GM23338 (cell line): ENCODE data around the gene OXGR1. TPM values are rescaled to one million over a fixed set of nuclear protein-coding genes. Genes with fewer than 3 reads are reported as not detected.

Source experiments
- ATAC-seq: fragments of 200-7000 bp; cut with Tn5 transposase; 3 replicates; pipeline ENCODE4 v1.9.1; 2020
- DNase-seq: peaks from one replicate; pipeline ENCODE4 v3.0.0-alpha.2; 2015; ENCODE audit warnings: low spot score
- H2AFZ ChIP-seq: fragments of 200-600 bp; sonication (generic); 2 replicates; pipeline ENCODE4 v1.8.0; 2016; ENCODE audit warnings: antibody characterized with exemption, mild to moderate bottlenecking, moderate library complexity
- H3F3A ChIP-seq: fragments of 200-600 bp; sonication (generic); replicated peaks from 2 replicates; pipeline ENCODE4 v1.8.0; 2017; ENCODE audit warnings: antibody characterized with exemption, mixed run types, low read depth
- H3K27ac ChIP-seq: fragments of 200-600 bp; sonication (generic); 2 replicates; pipeline ENCODE4 v1.6.1; 2016; ENCODE audit warnings: low read depth
- H3K27me3 ChIP-seq: fragments of 200-600 bp; sonication (generic); 2 replicates; pipeline ENCODE4 v1.8.0; 2016; ENCODE audit warnings: mild to moderate bottlenecking, mixed run types, moderate library complexity; ENCODE audit not compliant: insufficient read depth
- H3K36me3 ChIP-seq: fragments of 200-600 bp; sonication (generic); 2 replicates; pipeline ENCODE4 v1.8.0; 2016; ENCODE audit warnings: mild to moderate bottlenecking; ENCODE audit not compliant: insufficient read depth
- H3K4me1 ChIP-seq: fragments of 200-600 bp; sonication (generic); 2 replicates; pipeline ENCODE4 v1.8.0; 2016; ENCODE audit warnings: mild to moderate bottlenecking, moderate library complexity; ENCODE audit not compliant: insufficient read depth
- H3K4me2 ChIP-seq: fragments of 200-600 bp; sonication (generic); 2 replicates; pipeline ENCODE4 v1.7.1; 2017; ENCODE audit warnings: mixed run types
- H3K4me3 ChIP-seq: fragments of 200-600 bp; sonication (generic); 2 replicates; pipeline ENCODE4 v1.6.1; 2016; ENCODE audit warnings: mixed run types
- H3K79me2 ChIP-seq: fragments of 200-600 bp; sonication (generic); replicated peaks from 2 replicates; pipeline ENCODE4 v1.8.0; 2017; ENCODE audit warnings: mild to moderate bottlenecking; ENCODE audit not compliant: insufficient read depth
- H3K9me2 ChIP-seq: fragments of 200-600 bp; sonication (generic); 2 replicates; pipeline ENCODE4 v1.8.0; 2017; ENCODE audit not compliant: insufficient read depth
- H4K20me1 ChIP-seq: fragments of 200-600 bp; sonication (generic); replicated peaks from 2 replicates; pipeline ENCODE4 v1.8.0; 2017; ENCODE audit warnings: mild to moderate bottlenecking; ENCODE audit not compliant: insufficient read depth
- H3K27ac Mint-ChIP-seq: 2 replicates; pipeline ENCODE4 v1.8.0; 2020; ENCODE audit warnings: inconsistent platforms, mild to moderate bottlenecking, moderate library complexity, mixed read lengths
- H3K27me3 Mint-ChIP-seq: 3 replicates; pipeline ENCODE4 v1.8.0; 2022; ENCODE audit warnings: low read depth, mild to moderate bottlenecking, moderate library complexity, mixed read lengths, inconsistent platforms; ENCODE audit not compliant: insufficient read depth, poor library complexity
- H3K36me3 Mint-ChIP-seq: 3 replicates; pipeline ENCODE4 v1.8.0; 2021; ENCODE audit warnings: low read depth, mild to moderate bottlenecking, inconsistent platforms, moderate library complexity, mixed read lengths
- H3K4me1 Mint-ChIP-seq: 3 replicates; pipeline ENCODE4 v1.8.0; 2020; ENCODE audit warnings: mild to moderate bottlenecking, inconsistent platforms, mixed read lengths
- H3K4me3 Mint-ChIP-seq: 3 replicates; pipeline ENCODE4 v1.8.0; 2021; ENCODE audit warnings: moderate library complexity, mild to moderate bottlenecking, inconsistent platforms, mixed read lengths
- H3K9me3 Mint-ChIP-seq: 3 replicates; pipeline ENCODE4 v1.8.0; 2020; ENCODE audit warnings: moderate library complexity, mild to moderate bottlenecking, inconsistent platforms, mixed read lengths
- CREB1 ChIP-seq: fragments of 250-450 bp; sonication (Bioruptor Pico); IDR thresholded peaks from 2 replicates; pipeline ENCODE4 v1.5.0; 2020; ENCODE audit warnings: low read depth, mild to moderate bottlenecking, moderate library complexity
- EZH2phosphoT487 ChIP-seq: fragments of 200-600 bp; sonication (generic); IDR thresholded peaks from one replicate; pipeline ENCODE4 v1.8.1; 2018; ENCODE audit warnings: antibody characterized with exemption; ENCODE audit not compliant: unreplicated experiment
- JUNB ChIP-seq: IDR thresholded peaks from one replicate; pipeline ENCODE4 v1.6.1; 2016; ENCODE audit warnings: antibody characterized with exemption; ENCODE audit not compliant: unreplicated experiment
- NANOG ChIP-seq: IDR thresholded peaks from 2 replicates; pipeline ENCODE4 v1.6.1; 2016; ENCODE audit warnings: antibody characterized with exemption, borderline replicate concordance
- POLR2AphosphoS5 ChIP-seq: IDR thresholded peaks from 2 replicates; pipeline ENCODE4 v1.6.1; 2016; ENCODE audit warnings: antibody characterized with exemption, low read depth
- STAT1 ChIP-seq: IDR thresholded peaks from one replicate; pipeline ENCODE4 v1.6.1; 2016; ENCODE audit warnings: antibody characterized with exemption; ENCODE audit not compliant: unreplicated experiment
- ZNF114 ChIP-seq: fragments of 250-450 bp; sonication (Bioruptor Pico); IDR thresholded peaks from 2 replicates; pipeline ENCODE4 v1.5.0; 2020; ENCODE audit warnings: mild to moderate bottlenecking, moderate library complexity
- ZNF331 ChIP-seq: fragments of 250-450 bp; sonication (Bioruptor Pico); IDR thresholded peaks from 2 replicates; pipeline ENCODE4 v1.5.0; 2020; ENCODE audit warnings: low read depth, mild to moderate bottlenecking, moderate library complexity
- polyA plus RNA-seq: library from polyadenylated mRNA; unstranded; fragments of >200 nt; fragmentation: Nextera tagmentation; extraction: Ambion mirVana; gene quantifications from 2 replicates; pipeline ENCODE4 v1.2.1, GENCODE V29; 2016
- total RNA-seq: library from RNA; depleted of rRNA; stranded (reverse); fragments of >200 nt; shearing (Covaris generic); gene quantifications from 2 replicates; pipeline ENCODE4 v1.2.3, GENCODE V29; 2014
- TF ChIP-seq, protein P1 (sequence below): fragments of 250-450 bp; sonication (Bioruptor Pico); IDR thresholded peaks from 2 replicates; pipeline ENCODE4 v1.5.0; 2020; ENCODE audit warnings: mild to moderate bottlenecking, moderate library complexity
- TF ChIP-seq, protein P2 (sequence below): IDR thresholded peaks from one replicate; pipeline ENCODE4 v1.6.1; 2018; ENCODE audit warnings: antibody characterized with exemption; ENCODE audit not compliant: unreplicated experiment
- TF ChIP-seq, protein P3 (sequence below): IDR thresholded peaks from 2 replicates; pipeline ENCODE4 v1.6.1; 2016; ENCODE audit warnings: antibody characterized with exemption

The OXGR1 gene
- total and polyA plus RNA-seq, 2 experiments from 2014 or later = 0.29 to 0.80 TPM

DNA sequence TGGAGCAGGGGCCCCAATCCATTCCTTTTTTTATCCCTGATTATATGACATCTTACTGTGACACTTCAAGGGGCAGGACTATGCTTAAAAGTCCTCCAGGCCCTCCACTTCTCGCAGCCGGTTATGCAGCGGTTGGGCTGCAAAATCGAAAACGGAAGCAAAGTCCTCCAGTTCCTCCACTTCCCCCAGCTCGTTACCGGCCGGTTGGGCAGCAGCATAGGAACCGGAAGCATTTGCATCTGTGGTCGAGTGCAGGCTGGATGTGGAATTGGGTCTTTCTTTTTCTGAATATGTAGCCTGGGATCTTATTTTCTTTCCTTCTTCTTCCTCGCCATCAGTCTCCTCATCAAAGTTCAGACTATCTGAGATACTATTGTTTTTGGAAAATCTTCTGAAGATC lies 46.1 kb downstream of the OXGR1 start:
- H3K4me1 Mint-ChIP-seq = peaks cover 4% of the 10 kb centered on the region; the same call in 1 of the 3 replicates
- Histone ChIP-seq H3K27ac (no peak overlapping the region), H3K4me2 (no peak overlapping the region), H4K20me1 (no peaks in the 10 kb centered on the region), H3K9me2 (peaks cover 6% of the 10 kb centered on the region; the same call in 1 of the 2 replicates), H2AFZ (no peak overlapping the region), H3K4me1 (no peaks in the 10 kb centered on the region), H3K27me3 (no peaks in the 10 kb centered on the region), H3K4me3 (no peak overlapping the region), H3K79me2 (no peaks in the 10 kb centered on the region), H3F3A (no peaks in the 10 kb centered on the region), H3K36me3 (no peaks in the 10 kb centered on the region)
- no peak for TF ChIP-seq STAT1
- DNase-seq (no peak), ATAC-seq (no peak)
- H3K27me3 Mint-ChIP-seq = peaks cover 5% of the 10 kb centered on the region
- H3K36me3 Mint-ChIP-seq = no peaks in the 10 kb centered on the region
- no peaks in the 10 kb centered on the region; the same call in 2 of the 3 replicates for H3K9me3 Mint-ChIP-seq
- no peak overlapping the region for H3K27ac Mint-ChIP-seq
- H3K4me3 Mint-ChIP-seq = no peak overlapping the region

DNA sequence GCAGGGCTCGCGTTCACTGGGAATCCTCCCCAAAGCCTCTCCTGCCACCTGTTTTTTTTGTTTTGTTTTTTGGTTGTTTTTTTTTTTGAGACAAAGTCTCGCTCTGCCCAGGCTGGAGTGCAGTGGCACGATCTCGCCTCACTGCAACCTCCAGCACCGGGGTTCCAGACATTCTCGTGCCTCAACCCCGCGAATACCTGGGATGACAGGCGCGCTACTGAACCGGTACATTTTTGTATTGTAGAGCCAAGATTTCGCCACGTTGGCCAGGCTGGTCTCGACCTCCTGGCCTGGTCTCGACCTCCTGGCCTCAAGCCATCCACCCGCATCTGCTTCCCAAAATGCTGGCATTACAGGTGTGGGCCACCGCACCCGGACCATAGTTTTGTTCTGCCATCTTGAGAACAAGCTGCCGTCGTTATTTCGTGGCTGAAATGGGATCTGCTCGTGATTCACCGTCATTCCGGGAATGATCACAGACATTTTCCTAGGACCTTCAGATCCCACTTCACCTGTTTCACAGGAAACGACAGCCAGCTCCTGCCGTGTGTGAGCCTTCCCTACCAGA lies 46.8 kb downstream of the OXGR1 start:
- no peaks in the 10 kb centered on the region; the same call in 2 of the 3 replicates for H3K9me3 Mint-ChIP-seq
- H3K4me1 Mint-ChIP-seq = peaks cover 6% of the 10 kb centered on the region; the same call in 2 of the 3 replicates
- H4K20me1 ChIP-seq = no peaks in the 10 kb centered on the region
- H3K27me3 ChIP-seq = no peaks in the 10 kb centered on the region
- H2AFZ ChIP-seq = no peak overlapping the region
- H3K9me2 ChIP-seq = peaks cover 6% of the 10 kb centered on the region; the same call in 1 of the 2 replicates
- no peak overlapping the region for H3K27ac ChIP-seq
- DNase-seq (no peak), ATAC-seq (no peak)
- no peaks in the 10 kb centered on the region for H3K36me3 Mint-ChIP-seq
- H3K79me2 ChIP-seq = no peaks in the 10 kb centered on the region
- H3K4me3 ChIP-seq = no peak overlapping the region
- H3K4me3 Mint-ChIP-seq = no peak overlapping the region
- H3K27ac Mint-ChIP-seq = no peak overlapping the region
- peaks cover 5% of the 10 kb centered on the region for H3K27me3 Mint-ChIP-seq
- no peak overlapping the region for H3K4me2 ChIP-seq
- no peaks in the 10 kb centered on the region for H3K4me1 ChIP-seq
- H3K36me3 ChIP-seq = no peaks in the 10 kb centered on the region
- H3F3A ChIP-seq = no peaks in the 10 kb centered on the region
- TF ChIP-seq, protein P1, sequence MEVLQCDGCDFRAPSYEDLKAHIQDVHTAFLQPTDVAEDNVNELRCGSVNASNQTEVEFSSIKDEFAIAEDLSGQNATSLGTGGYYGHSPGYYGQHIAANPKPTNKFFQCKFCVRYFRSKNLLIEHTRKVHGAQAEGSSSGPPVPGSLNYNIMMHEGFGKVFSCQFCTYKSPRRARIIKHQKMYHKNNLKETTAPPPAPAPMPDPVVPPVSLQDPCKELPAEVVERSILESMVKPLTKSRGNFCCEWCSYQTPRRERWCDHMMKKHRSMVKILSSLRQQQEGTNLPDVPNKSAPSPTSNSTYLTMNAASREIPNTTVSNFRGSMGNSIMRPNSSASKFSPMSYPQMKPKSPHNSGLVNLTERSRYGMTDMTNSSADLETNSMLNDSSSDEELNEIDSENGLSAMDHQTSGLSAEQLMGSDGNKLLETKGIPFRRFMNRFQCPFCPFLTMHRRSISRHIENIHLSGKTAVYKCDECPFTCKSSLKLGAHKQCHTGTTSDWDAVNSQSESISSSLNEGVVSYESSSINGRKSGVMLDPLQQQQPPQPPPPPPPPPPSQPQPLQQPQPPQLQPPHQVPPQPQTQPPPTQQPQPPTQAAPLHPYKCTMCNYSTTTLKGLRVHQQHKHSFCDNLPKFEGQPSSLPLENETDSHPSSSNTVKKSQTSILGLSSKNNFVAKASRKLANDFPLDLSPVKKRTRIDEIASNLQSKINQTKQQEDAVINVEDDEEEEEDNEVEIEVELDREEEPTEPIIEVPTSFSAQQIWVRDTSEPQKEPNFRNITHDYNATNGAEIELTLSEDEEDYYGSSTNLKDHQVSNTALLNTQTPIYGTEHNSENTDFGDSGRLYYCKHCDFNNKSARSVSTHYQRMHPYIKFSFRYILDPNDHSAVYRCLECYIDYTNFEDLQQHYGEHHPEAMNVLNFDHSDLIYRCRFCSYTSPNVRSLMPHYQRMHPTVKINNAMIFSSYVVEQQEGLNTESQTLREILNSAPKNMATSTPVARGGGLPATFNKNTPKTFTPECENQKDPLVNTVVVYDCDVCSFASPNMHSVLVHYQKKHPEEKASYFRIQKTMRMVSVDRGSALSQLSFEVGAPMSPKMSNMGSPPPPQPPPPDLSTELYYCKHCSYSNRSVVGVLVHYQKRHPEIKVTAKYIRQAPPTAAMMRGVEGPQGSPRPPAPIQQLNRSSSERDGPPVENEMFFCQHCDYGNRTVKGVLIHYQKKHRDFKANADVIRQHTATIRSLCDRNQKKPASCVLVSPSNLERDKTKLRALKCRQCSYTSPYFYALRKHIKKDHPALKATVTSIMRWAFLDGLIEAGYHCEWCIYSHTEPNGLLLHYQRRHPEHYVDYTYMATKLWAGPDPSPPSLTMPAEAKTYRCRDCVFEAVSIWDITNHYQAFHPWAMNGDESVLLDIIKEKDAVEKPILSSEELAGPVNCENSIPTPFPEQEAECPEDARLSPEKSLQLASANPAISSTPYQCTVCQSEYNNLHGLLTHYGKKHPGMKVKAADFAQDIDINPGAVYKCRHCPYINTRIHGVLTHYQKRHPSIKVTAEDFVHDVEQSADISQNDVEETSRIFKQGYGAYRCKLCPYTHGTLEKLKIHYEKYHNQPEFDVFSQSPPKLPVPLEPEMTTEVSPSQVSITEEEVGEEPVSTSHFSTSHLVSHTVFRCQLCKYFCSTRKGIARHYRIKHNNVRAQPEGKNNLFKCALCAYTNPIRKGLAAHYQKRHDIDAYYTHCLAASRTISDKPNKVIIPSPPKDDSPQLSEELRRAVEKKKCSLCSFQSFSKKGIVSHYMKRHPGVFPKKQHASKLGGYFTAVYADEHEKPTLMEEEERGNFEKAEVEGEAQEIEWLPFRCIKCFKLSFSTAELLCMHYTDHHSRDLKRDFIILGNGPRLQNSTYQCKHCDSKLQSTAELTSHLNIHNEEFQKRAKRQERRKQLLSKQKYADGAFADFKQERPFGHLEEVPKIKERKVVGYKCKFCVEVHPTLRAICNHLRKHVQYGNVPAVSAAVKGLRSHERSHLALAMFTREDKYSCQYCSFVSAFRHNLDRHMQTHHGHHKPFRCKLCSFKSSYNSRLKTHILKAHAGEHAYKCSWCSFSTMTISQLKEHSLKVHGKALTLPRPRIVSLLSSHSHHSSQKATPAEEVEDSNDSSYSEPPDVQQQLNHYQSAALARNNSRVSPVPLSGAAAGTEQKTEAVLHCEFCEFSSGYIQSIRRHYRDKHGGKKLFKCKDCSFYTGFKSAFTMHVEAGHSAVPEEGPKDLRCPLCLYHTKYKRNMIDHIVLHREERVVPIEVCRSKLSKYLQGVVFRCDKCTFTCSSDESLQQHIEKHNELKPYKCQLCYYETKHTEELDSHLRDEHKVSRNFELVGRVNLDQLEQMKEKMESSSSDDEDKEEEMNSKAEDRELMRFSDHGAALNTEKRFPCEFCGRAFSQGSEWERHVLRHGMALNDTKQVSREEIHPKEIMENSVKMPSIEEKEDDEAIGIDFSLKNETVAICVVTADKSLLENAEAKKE (CRISPR knock-in tag) = no peak
- TF ChIP-seq JUNB (no peak), EZH2phosphoT487 (no peak), STAT1 (no peak), CREB1 (CRISPR knock-in tag) (no peak), NANOG (no peak), ZNF331 (CRISPR knock-in tag) (no peak), ZNF114 (CRISPR knock-in tag) (no peak), POLR2AphosphoS5 (no peak)
- TF ChIP-seq, protein P2, sequence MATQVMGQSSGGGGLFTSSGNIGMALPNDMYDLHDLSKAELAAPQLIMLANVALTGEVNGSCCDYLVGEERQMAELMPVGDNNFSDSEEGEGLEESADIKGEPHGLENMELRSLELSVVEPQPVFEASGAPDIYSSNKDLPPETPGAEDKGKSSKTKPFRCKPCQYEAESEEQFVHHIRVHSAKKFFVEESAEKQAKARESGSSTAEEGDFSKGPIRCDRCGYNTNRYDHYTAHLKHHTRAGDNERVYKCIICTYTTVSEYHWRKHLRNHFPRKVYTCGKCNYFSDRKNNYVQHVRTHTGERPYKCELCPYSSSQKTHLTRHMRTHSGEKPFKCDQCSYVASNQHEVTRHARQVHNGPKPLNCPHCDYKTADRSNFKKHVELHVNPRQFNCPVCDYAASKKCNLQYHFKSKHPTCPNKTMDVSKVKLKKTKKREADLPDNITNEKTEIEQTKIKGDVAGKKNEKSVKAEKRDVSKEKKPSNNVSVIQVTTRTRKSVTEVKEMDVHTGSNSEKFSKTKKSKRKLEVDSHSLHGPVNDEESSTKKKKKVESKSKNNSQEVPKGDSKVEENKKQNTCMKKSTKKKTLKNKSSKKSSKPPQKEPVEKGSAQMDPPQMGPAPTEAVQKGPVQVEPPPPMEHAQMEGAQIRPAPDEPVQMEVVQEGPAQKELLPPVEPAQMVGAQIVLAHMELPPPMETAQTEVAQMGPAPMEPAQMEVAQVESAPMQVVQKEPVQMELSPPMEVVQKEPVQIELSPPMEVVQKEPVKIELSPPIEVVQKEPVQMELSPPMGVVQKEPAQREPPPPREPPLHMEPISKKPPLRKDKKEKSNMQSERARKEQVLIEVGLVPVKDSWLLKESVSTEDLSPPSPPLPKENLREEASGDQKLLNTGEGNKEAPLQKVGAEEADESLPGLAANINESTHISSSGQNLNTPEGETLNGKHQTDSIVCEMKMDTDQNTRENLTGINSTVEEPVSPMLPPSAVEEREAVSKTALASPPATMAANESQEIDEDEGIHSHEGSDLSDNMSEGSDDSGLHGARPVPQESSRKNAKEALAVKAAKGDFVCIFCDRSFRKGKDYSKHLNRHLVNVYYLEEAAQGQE = no peak
- TF ChIP-seq, protein P3, sequence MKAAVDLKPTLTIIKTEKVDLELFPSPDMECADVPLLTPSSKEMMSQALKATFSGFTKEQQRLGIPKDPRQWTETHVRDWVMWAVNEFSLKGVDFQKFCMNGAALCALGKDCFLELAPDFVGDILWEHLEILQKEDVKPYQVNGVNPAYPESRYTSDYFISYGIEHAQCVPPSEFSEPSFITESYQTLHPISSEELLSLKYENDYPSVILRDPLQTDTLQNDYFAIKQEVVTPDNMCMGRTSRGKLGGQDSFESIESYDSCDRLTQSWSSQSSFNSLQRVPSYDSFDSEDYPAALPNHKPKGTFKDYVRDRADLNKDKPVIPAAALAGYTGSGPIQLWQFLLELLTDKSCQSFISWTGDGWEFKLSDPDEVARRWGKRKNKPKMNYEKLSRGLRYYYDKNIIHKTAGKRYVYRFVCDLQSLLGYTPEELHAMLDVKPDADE = no peak
